NCI-H226 (cell line): Measurements from ENCODE around the gene MME.
A peak's percentile ranks its signal among the peaks of the same experiment; 100 is the strongest.
"Not testable (repeated sequence)": the region's sequence is repeated elsewhere in the genome, so short reads cannot be mapped to it uniquely, and the experiment has no call there.

ENCODE experiments used
- DNase-seq: peaks from one replicate; pipeline ENCODE4 v3.0.0-alpha.2; 2015

Gene MME

GRCh38 chr3:155086051-155086450 is 5.9 kb downstream of the MME start:
- no peak for DNase-seq

GRCh38 chr3:155088706-155089345 is 8.7 kb downstream of the MME start:
- no peak for DNase-seq

- no peak for DNase-seq
Observed at GRCh38 chr3:155089495-155089894, 9.4 kb downstream of the MME start.

DNA sequence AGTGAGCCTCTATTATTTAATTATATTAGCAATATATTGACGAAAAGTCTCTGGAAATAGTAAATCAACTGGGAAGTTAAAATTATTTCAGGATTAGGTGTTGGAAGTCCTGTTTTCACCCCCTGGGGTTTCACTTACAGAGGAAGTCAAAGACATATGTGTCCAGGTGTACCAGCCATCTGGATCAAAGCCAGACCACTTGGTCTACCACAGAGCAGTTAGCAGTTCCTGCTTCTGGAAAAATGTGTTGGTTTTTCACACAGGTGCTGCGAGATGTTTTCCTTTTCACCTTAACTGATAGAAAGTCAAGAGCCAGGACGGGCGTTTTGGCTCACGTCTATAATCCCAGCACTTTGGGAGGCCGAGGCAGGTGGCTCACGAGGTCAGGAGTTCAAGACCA is 13.1 kb downstream of the MME start:
- no peak for DNase-seq

DNA sequence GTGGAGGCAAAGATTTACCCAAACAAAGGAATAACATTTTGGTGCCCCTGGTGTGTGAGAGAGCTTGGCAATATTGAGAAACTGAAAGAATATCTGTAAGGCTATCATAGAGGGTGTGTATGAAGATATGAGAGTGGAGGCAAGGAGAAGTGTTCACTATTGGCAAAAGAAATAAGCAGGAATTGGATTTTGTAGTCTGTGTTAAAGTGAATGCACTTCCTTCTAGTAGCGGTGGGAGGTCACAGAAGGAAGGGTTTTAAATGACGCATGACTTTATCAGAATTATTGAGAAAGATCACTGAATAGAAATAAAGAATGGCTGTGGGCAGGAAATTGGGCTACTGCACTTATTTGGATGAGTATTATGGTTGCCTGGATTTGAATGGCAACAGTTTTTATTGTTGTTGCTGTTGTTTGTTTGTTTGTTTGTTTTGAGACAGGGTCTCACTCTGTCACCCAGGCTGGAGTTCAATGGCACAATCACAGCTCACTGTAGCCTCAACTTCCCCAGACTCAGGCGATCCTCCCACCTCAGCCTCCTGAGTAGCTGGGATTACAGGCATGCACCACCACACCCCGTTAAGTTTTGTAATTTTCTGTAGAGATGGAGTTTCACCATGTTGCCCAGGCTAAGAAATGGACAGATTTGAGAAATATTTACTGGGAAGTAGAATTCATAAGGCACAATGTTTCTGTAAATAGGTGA is 16.3 kb downstream of the MME start:
- no peak for DNase-seq

DNA sequence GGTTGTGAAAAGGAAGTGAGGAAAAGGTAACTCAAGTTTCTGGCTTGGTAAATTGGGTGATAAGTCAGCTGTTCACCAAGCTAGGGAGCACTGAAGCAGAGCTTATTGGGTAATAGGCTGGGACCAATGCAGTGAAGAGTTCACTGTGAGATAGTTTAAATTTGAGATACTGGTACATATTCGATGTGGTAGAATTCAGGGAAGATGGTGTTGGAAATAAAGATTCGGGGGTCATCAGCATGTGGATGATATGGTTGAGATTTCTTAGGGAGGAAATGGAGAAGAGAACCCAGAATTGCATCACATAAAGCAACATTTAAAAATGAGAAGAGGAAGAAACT is 16.9 kb downstream of the MME start:
- no peak for DNase-seq

GRCh38 chr3:155101398-155101797 is 21.3 kb downstream of the MME start:
- peak; percentile 26 for DNase-seq

GRCh38 chr3:155102329-155102728 is 22.2 kb downstream of the MME start:
- no peak for DNase-seq

DNA sequence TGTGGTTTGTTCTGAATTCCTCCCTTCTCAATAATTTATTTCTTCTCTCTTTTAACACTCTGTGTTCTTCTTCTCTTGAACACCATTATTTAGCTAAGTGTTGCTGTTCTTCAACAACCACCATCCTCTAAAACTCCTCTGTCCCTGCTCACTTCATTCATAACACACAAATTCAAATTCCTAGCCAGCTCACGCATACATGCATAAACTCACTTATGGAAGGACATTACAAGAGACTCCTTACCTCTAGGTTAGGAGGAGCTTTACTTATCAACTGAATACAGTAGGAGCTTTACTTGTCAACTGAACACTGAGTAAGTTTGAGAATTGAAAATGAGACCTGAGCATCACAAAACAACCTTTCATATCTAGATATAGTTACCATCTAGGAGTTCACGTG is 23.6 kb downstream of the MME start:
- DNase-seq = no peak

DNA sequence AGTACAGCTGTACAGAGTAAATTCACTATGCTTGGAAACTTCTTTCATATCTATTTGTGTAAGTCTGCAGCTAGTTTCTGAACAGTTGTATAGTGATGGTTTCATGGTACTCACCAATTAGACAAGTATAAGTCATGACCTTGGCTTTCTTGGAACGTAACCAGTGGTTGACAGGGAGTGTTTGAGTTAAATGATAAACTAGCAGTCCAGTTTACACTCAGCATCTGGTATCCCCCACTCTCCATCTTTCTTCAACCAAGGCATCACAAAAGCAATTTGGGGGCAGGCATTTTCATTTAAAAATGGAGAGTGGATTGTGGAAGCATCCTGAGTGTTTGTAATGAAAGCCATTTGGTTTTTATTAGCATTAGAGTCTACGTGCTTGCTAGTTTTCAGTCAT is 26.0 kb downstream of the MME start:
- no peak for DNase-seq

DNA sequence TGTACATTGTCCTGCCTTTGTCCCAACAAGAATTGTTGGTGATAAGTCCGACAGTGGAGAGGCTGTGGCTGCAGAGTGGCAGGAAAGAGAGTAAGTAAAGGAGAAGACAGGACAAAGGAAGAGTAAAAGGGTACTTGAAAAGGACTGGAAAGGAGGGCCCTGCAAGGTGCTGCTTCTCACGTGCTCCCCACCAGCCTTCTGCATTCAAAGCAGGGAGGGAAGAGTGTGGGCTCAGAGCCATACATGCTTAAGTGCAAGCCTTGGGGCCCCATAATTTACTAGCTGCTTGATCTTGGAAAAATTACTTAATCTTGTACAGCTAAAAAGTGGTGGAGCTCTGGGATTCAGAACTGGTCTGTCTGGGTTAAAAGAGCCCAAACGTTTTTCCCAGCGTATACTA is 29.9 kb downstream of the MME start:
- DNase-seq = no peak

GRCh38 chr3:155110996-155111901 is 31.1 kb downstream of the MME start:
- DNase-seq = no peak

DNA sequence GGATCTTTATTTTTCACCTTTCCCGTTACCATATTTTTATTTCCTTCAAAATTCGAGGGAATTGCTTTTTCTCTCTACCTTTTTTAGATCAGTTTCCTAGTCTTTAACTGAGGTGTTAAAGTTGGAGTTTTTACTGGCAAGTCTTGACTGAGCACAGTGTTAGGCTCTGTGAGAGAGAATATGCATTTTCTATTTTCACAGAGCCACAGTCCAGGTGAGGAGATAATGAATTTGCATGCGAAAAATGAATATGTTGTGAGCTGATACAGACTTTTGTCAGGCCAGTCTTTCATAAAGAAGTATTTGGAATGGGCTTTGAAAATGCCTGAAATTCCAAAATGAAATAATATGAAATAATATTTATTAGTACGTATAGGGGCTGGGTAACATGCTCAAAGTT is 31.9 kb downstream of the MME start:
- DNase-seq = no peak

GRCh38 chr3:155112661-155113389 is 32.7 kb downstream of the MME start:
- no peak for DNase-seq

DNA sequence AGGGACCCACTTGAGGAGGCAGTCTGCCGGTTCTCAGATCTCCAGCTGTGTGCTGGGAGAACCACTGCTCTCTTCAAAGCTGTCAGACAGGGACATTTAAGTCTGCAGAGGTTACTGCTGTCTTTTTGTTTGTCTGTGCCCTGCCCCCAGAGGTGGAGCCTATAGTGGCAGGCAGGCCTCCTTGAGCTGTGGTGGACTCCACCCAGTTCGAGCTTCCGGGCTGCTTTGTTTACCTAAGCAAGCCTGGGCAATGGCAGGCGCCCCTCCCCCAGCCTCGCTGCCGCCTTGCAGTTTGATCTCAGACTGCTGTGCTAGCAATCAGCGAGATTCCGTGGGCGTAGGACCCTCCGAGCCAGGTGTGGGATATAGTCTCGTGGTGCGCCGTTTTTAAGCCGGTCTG is 44.6 kb downstream of the MME start:
- not testable (repeated sequence) for DNase-seq

DNA sequence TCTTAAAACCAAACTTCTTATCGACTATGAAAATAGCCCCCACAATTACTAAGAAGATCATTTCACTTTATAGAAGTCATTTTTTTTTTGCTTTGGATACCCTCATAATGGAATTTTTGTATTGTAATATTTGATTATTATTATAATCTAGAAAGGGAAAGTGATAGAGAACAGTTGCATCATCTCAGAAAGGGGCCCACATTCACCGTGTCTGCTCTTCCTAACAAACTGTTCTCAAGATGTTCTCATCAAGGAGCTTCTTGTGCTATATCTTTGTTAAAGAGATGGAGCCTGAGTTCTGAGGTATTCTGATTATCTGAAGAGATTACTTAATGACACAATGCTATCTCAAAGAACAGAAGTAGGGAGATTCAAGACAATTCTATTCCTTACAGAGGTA is 49.3 kb downstream of the MME start:
- DNase-seq = no peak

DNA sequence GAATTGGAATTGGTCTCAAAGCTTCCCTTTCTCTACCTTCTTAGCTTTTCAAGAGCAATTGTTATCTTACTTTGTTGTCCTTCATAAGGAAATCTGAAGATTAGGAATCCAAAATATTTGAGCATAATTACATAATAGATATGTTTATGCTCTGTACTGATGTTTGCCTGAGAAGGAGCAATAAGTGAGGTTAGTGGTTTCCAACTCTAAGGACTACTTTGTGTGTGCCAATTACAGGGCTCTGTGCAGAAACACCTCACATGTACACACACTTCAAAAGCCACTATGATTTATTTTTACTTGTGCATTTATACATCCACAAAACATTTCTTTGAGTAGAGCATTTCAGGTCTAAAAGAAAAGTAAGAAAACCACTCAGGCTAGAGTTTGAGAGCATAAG is 49.9 kb downstream of the MME start:
- DNase-seq = no peak

DNA sequence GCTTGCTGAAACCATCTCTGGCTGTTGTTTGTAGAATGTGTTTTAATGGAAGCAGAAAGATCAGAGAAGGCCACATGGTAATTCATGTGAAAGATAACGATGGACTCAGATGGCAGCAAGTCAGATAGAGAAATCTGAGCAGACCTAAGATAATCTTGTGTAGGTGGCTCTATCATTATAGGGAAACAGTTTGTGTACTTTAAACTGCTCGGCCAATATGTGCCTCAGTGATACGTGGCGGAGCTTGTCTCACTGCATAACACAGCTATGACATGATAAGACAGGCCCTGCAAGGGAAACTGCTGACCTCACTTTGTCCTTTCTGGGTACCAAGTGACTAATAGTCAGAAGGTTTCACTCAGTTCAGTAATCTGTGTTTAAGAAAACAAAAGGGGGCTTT is 51.0 kb downstream of the MME start:
- no peak for DNase-seq

DNA sequence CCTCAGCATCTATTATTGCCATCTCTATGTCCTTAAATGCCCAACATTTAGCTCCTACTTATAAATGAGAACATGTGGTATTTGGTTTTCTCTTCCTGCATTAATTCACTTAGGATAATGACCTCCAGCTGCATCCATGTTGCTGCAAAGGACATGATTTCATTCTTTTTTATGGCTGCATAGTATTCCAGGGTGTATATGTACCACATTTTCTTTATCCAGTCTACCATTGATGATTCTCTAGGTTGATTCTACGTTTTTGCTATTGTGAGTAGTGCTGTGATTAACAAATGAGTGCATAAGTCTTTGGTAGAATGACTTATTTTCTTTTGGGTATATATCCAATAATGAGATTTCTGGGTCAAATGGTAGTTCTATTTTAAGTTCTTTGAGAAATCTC is 54.2 kb downstream of the MME start:
- DNase-seq = not testable (repeated sequence)

DNA sequence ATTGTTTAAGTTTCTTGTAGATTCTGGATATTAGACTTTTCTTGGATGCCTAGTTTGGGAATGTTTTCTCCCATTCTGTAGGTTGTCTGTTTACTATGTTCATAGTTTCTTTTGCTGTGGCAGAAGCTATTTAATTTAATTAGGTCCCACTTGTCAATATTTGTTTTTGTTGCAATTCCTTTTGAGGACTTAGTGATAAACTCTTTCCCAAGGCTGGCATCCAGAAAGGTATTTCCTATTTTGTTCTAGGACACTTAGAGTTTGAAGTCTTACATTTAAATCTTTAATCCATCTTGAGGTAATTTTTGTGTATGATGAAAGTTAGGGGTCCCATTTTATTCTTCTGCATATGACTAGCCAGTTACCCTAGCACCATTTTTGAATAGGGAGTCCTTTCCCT is 54.9 kb downstream of the MME start:
- DNase-seq = no peak

- DNase-seq = no peak
Observed at GRCh38 chr3:155138677-155139076, 58.6 kb downstream of the MME start.

DNA sequence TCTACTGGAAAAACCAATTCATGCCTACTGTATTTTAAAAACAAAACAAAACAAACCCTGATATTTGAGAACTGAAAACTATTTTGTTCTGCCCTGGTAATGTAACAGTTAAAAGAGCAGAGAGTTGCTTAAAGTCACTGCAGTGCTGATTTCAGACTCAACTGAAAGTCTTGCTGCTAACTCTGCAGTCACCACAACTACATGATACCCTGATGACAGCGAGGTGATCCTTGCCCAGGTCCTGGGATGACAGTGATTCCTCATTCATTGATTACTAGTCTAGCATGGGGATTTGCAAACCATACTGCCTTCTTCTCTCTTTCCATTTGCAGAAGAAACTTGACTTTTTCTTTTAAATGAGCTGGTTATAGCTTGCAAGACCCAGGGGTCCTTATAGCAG is 67.5 kb downstream of the MME start:
- no peak for DNase-seq

DNA sequence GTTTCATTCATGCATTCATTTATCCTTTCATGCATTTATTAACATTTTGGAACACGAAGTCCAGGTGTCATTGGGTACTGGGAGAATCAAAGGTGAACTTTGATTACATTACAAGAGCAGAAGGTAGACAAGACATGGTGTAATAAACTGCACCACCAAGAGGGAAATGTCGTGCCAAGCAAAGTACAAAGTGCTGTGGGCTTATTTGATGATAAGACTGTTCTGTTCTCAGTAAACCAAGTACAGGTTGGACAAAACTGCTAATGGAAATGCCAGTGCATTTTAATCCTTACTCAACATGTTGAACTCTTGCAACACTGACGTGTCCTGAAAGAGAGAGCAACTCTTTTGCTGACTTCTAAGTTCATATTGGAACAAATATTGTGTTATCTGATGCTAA is 69.4 kb downstream of the MME start:
- DNase-seq = no peak
